GM08714 (cell line): Measurements from ENCODE around the gene MPV17L2.

Experiments
- H3K4me3 ChIP-seq: fragments of 200-500 bp; sonication (Bioruptor generic); 2 replicates; pipeline ENCODE4 v1.5.1; 2014; ENCODE audit warnings: mild to moderate bottlenecking, low read length, inconsistent platforms
- ZNF274 ChIP-seq: IDR thresholded peaks from 2 replicates; pipeline ENCODE4 v1.6.1; 2012; ENCODE audit warnings: mild to moderate bottlenecking, low read depth, low read length

Gene MPV17L2

GRCh38 chr19:18192673-18193387, at the start of gene MPV17L2:
MPV17L2 (plus strand) TSS chr19:18193218; CDS start chr19:18193282, 64 bp downstream.
- no peak for TF ChIP-seq ZNF274

GRCh38 chr19:18143902-18144301, 49.1 kb upstream of the MPV17L2 start:
- no peak overlapping the region for H3K4me3 ChIP-seq
- no peak for TF ChIP-seq ZNF274

More at GRCh38 chr19:18192673-18193387, at the start of gene MPV17L2:
- peak within 1 kb of the TSS; percentile 74 for H3K4me3 ChIP-seq

GRCh38 chr19:18144361-18144760, 48.7 kb upstream of the MPV17L2 start:
- H3K4me3 ChIP-seq: no peak overlapping the region
- TF ChIP-seq ZNF274: no peak

- no peak for TF ChIP-seq ZNF274
- H3K4me3 ChIP-seq: no peak overlapping the region
Observed at GRCh38 chr19:18144906-18145305, 48.1 kb upstream of the MPV17L2 start.

GRCh38 chr19:18145391-18145999, 47.5 kb upstream of the MPV17L2 start:
- no peak overlapping the region for H3K4me3 ChIP-seq
- TF ChIP-seq ZNF274: no peak

GRCh38 chr19:18147396-18147795, 45.6 kb upstream of the MPV17L2 start:
- no peak overlapping the region for H3K4me3 ChIP-seq
- TF ChIP-seq ZNF274: no peak

- H3K4me3 ChIP-seq: no peak overlapping the region
Observed at GRCh38 chr19:18149596-18149975, 43.4 kb upstream of the MPV17L2 start.

GRCh38 chr19:18150776-18151624, 42.0 kb upstream of the MPV17L2 start:
- no peak for TF ChIP-seq ZNF274
- no peak overlapping the region for H3K4me3 ChIP-seq

More at GRCh38 chr19:18149596-18149975, 43.4 kb upstream of the MPV17L2 start:
- TF ChIP-seq ZNF274: no peak

GRCh38 chr19:18152442-18152816, 40.6 kb upstream of the MPV17L2 start:
- TF ChIP-seq ZNF274: no peak
- H3K4me3 ChIP-seq: peak overlapping the region; percentile 48; the same call in 1 of the 2 replicates

- TF ChIP-seq ZNF274: no peak
- peak within 1 kb of the TSS; percentile 82 for H3K4me3 ChIP-seq
Observed at GRCh38 chr19:18152817-18153555, 40.0 kb upstream of the MPV17L2 start, which contains the start of gene PIK3R2. PIK3R2 (plus strand) TSS chr19:18153163; CDS start chr19:18155880, 2,717 bp downstream.

- TF ChIP-seq ZNF274: no peak
Observed at GRCh38 chr19:18153556-18154134, 39.4 kb upstream of the MPV17L2 start.

GRCh38 chr19:18155095-18156087, 37.6 kb upstream of the MPV17L2 start:
- no peak for TF ChIP-seq ZNF274
- H3K4me3 ChIP-seq: no peak overlapping the region

More at GRCh38 chr19:18153556-18154134, 39.4 kb upstream of the MPV17L2 start:
- H3K4me3 ChIP-seq: peak overlapping the region; percentile 82
